Common myeloid progenitor, CD34-positive (primary cell): ENCODE data around the gene ZNF740.
"Not testable (repeated sequence)": the region's sequence is repeated elsewhere in the genome, so short reads cannot be mapped to it uniquely, and the experiment has no call there.

Source experiments
- CTCF ChIA-PET: fragments of 350-600 bp; sonication (Branson Sonifier 250); formaldehyde crosslinking; loops from one replicate; lab custom pipeline; 2021; ENCODE audit warnings: antibody characterized with exemption; lab: Charles Lee
- POLR2A ChIA-PET: fragments of 350-600 bp; sonication (Branson Sonifier 250); formaldehyde crosslinking; loops from one replicate; lab custom pipeline; 2021; ENCODE audit warnings: antibody characterized with exemption; lab: Charles Lee
- DNase-seq, 3 donors: peaks; one replicate each; pipeline versions ENCODE4 v3.0.0 to v3.0.0-alpha.2; 2013
- H3K27ac ChIP-seq, 2 experiments: 1 replicate in 1 of 2; 2 replicates in 1 of 2; pipeline ENCODE4 v1.7.0; 2013; ENCODE audit warnings: inconsistent platforms in 2 of 2, low read length in 2 of 2, mild to moderate bottlenecking in 2 of 2, low read depth in 1 of 2, moderate library complexity in 1 of 2; ENCODE audit not compliant: severe bottlenecking in 2 of 2, insufficient read depth in 1 of 2, poor library complexity in 1 of 2
- H3K27me3 ChIP-seq, 5 experiments: replicated peaks in 2 of 5; 1 replicate in 3 of 5; 2 replicates in 2 of 5; pipeline versions ENCODE4 v1.6.1 to v1.7.0; 2013; ENCODE audit warnings: low read length in 4 of 5, mild to moderate bottlenecking in 2 of 5, moderate library complexity in 2 of 5, inconsistent platforms in 1 of 5; ENCODE audit not compliant: insufficient read depth in 5 of 5, control insufficient read depth in 4 of 5
- H3K36me3 ChIP-seq, 4 experiments: 1 replicate in 2 of 4; 2 replicates in 2 of 4; pipeline versions ENCODE4 v1.6.1 to v1.7.0; 2013; ENCODE audit warnings: low read length in 3 of 4, control low read depth in 1 of 4, mild to moderate bottlenecking in 1 of 4; ENCODE audit not compliant: control insufficient read depth in 4 of 4, insufficient read depth in 4 of 4
- H3K4me1 ChIP-seq, 4 experiments: 1 replicate in 3 of 4; 2 replicates in 1 of 4; pipeline versions ENCODE4 v1.6.1 to v1.7.1; 2013; ENCODE audit warnings: low read length in 3 of 4, mild to moderate bottlenecking in 3 of 4, control low read depth in 1 of 4, inconsistent platforms in 1 of 4, moderate library complexity in 1 of 4; ENCODE audit not compliant: control insufficient read depth in 4 of 4, insufficient read depth in 4 of 4; ENCODE audit errors: control extremely low read depth in 1 of 4
- H3K4me3 ChIP-seq, 7 experiments: 1 replicate in 4 of 7; 2 replicates in 3 of 7; pipeline versions ENCODE4 v1.5.1 to v1.7.0; 2013; ENCODE audit warnings: mild to moderate bottlenecking in 7 of 7, low read length in 6 of 7, moderate library complexity in 6 of 7, inconsistent platforms in 2 of 7, low read depth in 2 of 7, control low read depth in 1 of 7; ENCODE audit not compliant: insufficient read depth in 4 of 7, control insufficient read depth in 1 of 7; ENCODE audit errors: extremely low read depth in 1 of 7
- H3K9me3 ChIP-seq, 5 experiments: 1 replicate in 4 of 5; 2 replicates in 1 of 5; pipeline versions ENCODE4 v1.6.1 to v1.7.1; 2013; ENCODE audit warnings: low read length in 4 of 5, mild to moderate bottlenecking in 2 of 5, inconsistent platforms in 1 of 5, low read depth in 1 of 5, moderate library complexity in 1 of 5; ENCODE audit not compliant: control insufficient read depth in 4 of 5, insufficient read depth in 2 of 5; ENCODE audit errors: control extremely low read depth in 1 of 5
- WGBS: methylation state at CpG from one replicate; pipeline ENCODE4 v1.1.5; 2013; ENCODE audit not compliant: insufficient coverage; 5-methylcytosine and 5-hydroxymethylcytosine counted together

Gene ZNF740

GRCh38 chr12:53201639-53202038 is 21.1 kb downstream of the ZNF740 start:
- DNase-seq: no peak
- POLR2A ChIA-PET: no interaction called here
- 100% methylated on average over 3 of the region's 4 CpGs for WGBS
- H3K4me3 ChIP-seq: no peak overlapping the region
- H3K4me1 ChIP-seq: peaks cover 9 to 57% (median 42%) of the 10 kb centered on the region in 4 experiments
- H3K27me3 ChIP-seq: no peaks in the 10 kb centered on the region
- H3K9me3 ChIP-seq: no peaks in the 10 kb centered on the region
- CTCF ChIA-PET: interaction anchor here (0.6 to 12.3 kb wide), 5 partner anchors 9 to 97 kb away, joined by 3 to 160 read pairs (median 3); partner anchors contain the start of gene ITGB7
- peak overlapping the region in 1 of 2 experiments; percentile 49 for H3K27ac ChIP-seq
- peaks cover 0 to 5% (median 0%) of the 10 kb centered on the region in 4 experiments for H3K36me3 ChIP-seq

- DNase-seq, POLR2A ChIA-PET, H3K9me3 ChIP-seq, H3K27me3 ChIP-seq, H3K36me3 ChIP-seq, H3K27ac ChIP-seq, H3K4me3 ChIP-seq: not testable (repeated sequence)
- CTCF ChIA-PET: interaction anchor here (1.2 to 12.3 kb wide), 4 partner anchors 9 to 96 kb away, joined by 3 to 160 read pairs (median 4); partner anchors contain the start of gene ITGB7
- peaks cover 12 to 63% (median 46%) of the 10 kb centered on the region in 4 experiments for H3K4me1 ChIP-seq
- WGBS: 95% methylated on average over 3 of the region's 7 CpGs
These were observed 21.8 kb downstream of the ZNF740 start for GRCh38 chr12:53202316-53202715.

GRCh38 chr12:53204351-53204750 is 23.8 kb downstream of the ZNF740 start:
- Histone ChIP-seq H3K4me3 (no peak overlapping the region), H3K27me3 (no peaks in the 10 kb centered on the region), H3K27ac (no peak overlapping the region), H3K9me3 (no peaks in the 10 kb centered on the region), H3K4me1 (peaks cover 17 to 63% (median 43%) of the 10 kb centered on the region in 4 experiments), H3K36me3 (no peaks in the 10 kb centered on the region)
- ChIA-PET POLR2A (no interaction called here), CTCF (interaction anchor here (1.0 to 12.3 kb wide), 4 partner anchors 7 to 76 kb away, joined by 3 to 160 read pairs (median 3); partner anchors contain the start of gene ITGB7)
- DNase-seq: no peak
- no CpG with 5 or more reads among the region's 1 CpG for WGBS

GRCh38 chr12:53205747-53206419 is 25.4 kb downstream of the ZNF740 start:
- WGBS: 93% methylated on average over 6 of the region's 7 CpGs
- H3K4me3 ChIP-seq: no peak overlapping the region
- peaks cover 0 to 1% (median 0%) of the 10 kb centered on the region in 4 experiments for H3K36me3 ChIP-seq
- peaks cover 12 to 64% (median 40%) of the 10 kb centered on the region in 4 experiments for H3K4me1 ChIP-seq
- CTCF ChIA-PET: interaction anchor here (0.6 to 18.0 kb wide), 10 partner anchors 5 to 64 kb away, joined by 3 to 299 read pairs (median 3); partner anchors contain the start of genes ESPL1 and ITGB7
- POLR2A ChIA-PET: no interaction called here
- no peaks in the 10 kb centered on the region for H3K9me3 ChIP-seq
- no peak for DNase-seq
- H3K27me3 ChIP-seq: no peaks in the 10 kb centered on the region
- no peak overlapping the region for H3K27ac ChIP-seq

DNA sequence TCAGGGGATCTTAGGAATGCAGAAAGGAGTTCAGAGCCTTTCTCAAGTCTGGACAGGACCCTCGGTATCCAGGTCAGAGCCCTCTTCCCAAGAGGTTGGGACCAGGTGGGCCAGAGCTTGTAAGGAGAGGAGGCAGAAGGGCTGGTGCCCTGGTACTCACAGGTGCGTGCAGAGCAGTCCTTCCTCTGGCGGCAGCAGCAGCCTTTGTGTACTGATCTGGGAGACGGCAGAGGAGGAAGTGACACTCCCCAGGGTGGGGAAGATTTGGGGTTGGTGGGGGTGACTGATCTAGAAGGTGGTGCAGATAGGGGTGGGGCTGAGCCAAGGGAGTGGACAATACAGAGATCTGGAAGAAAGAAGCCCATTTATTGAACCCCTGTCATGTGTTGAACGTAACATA is 26.5 kb downstream of the ZNF740 start, which contains the start of gene ITGB7:
Gene ITGB7 (minus strand): TSS at position 210 of the 400 bp plus-strand sequence. CDS start 6,808 bp downstream, outside the sequence.
- ChIA-PET POLR2A (no interaction called here), CTCF (interaction anchor here (0.8 to 18.0 kb wide), 8 partner anchors 7 to 71 kb away, joined by 3 to 299 read pairs (median 4); partner anchors contain the start of gene ESPL1)
- Histone ChIP-seq H3K27ac (peak within 1 kb of the TSS in 1 of 2 experiments; percentile 35), H3K27me3 (no peaks in the 10 kb centered on the region), H3K36me3 (peaks cover 0 to 4% (median 2%) of the 10 kb centered on the region in 4 experiments), H3K4me3 (peak within 1 kb of the TSS in 3 of 7 experiments; percentile 20 to 24 (median 23)), H3K4me1 (peaks cover 9 to 58% (median 36%) of the 10 kb centered on the region in 4 experiments), H3K9me3 (no peaks in the 10 kb centered on the region)
- 28% methylated on average over 2 of the region's 5 CpGs for WGBS
- peak in 2 of 3 donors; percentile 50 to 56 for DNase-seq

- Histone ChIP-seq H3K4me3 (peak overlapping the region in 3 of 7 experiments; percentile 55 to 78 (median 76)), H3K36me3 (peaks cover 0 to 5% (median 2%) of the 10 kb centered on the region in 4 experiments), H3K9me3 (no peaks in the 10 kb centered on the region), H3K4me1 (peaks cover 9 to 58% (median 38%) of the 10 kb centered on the region in 4 experiments), H3K27ac (peak overlapping the region; percentile 58 to 74), H3K27me3 (no peaks in the 10 kb centered on the region)
- no peak for DNase-seq
- WGBS: 74% methylated on average over 2 of the region's 2 CpGs
- ChIA-PET CTCF (interaction anchor here (0.7 to 18.0 kb wide), 12 partner anchors 8 to 161 kb away, joined by 3 to 399 read pairs (median 4); partner anchors contain the start of genes AAAS, ESPL1, MYG1 and PFDN5), POLR2A (no interaction called here)
These were observed 27.9 kb downstream of the ZNF740 start for GRCh38 chr12:53208435-53208834.
